D341Med (cell line): ENCODE data around the gene MSH6.

Experiments used
- DNase-seq: peaks from one replicate; pipeline ENCODE4 v3.0.0; 2012; ENCODE audit warnings: low spot score

Gene MSH6

DNA sequence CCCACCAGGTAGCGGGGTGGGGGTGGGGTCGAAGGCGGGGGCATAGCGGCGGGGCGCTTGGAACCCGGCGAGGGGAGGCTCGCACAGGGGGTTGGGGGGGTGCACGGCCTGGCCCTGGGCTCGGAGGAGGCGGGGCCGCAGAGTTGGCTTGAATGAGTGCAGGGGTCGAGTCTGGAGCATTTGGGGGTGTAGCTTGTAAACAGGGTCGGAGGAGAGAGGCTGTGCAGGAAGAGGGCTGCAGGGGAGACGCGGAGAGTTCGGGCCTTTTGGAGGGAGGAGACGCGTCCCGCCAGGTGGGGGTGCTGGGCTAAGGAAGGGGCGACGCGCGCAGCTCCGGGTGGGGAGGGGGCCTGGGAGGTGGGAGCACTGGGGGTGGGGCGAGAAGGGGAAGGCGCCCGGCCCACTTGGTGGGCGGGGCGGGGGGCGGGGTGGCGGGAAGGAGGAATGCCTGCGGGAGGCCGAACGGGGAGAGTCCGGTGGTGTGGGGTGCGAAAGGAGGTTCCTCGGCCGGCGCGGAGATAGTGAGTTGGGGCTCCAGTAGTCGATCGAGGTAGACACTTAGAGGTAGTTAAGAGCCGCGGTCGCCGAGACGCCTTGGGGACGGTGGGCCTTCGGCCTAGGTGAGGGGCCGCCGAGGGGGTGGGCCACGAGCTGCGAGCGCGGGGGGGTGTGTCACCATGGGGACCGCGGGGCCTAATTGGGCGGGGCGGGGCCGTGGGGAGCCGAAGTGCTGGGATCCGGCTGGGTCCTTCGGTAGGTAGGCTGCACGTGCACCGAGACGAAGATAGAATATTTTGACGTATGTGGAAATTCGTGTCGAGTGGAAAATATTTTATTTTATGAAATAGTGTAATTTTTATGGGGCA, 774 bp downstream of the MSH6 start:
- DNase-seq: peak; percentile 86

DNA sequence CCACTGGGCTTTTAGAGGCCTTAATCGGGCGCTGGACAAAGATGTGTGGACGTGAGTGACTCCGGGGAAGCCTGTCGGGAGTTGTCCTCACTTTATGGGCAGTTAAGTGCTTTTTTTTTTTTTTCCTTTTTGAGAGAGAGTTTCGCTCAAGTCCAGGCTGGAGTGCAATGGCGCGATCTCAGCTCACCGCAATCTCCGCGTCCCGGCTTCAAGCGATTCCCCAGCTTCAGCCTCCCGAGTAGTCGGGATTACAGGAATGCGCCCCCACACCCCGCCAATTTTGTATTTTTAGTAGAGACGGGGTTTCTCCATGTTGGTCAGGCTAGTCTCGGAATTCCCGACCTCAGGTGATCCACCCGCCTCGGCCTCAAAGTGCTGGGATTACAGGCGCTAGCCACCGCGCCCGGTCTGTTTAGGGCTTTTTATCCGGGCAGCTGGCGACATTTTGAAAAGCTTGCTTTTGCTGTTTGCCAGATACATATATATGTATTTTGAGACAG, 1.5 kb downstream of the MSH6 start:
- no peak for DNase-seq

DNA sequence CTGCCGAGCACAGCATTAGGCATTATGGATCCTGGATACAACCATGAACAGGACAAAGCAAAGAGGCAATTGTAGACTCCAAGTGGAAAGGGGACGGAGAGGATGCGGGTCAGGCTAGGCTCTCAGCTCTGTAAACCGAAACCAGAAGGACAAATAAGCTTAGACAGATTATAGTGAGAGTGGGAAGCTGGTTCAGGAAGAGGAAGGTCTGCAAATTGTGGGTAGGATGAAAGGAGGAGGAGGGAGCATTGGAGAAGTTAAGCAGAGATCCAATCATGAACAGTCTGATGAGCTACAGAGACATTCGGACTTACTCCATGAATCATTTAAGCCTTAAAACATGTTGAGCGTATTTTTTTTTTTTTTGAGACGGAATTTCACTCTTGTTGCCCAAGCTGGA, 3.0 kb downstream of the MSH6 start:
- peak; percentile 22 for DNase-seq

GRCh38 chr2:47796090-47796697, 13.2 kb downstream of the MSH6 start:
- DNase-seq: no peak

GRCh38 chr2:47798631-47799030, 15.7 kb downstream of the MSH6 start:
- DNase-seq: no peak

GRCh38 chr2:47799031-47799609, 16.2 kb downstream of the MSH6 start:
- DNase-seq: no peak

GRCh38 chr2:47801118-47801517, 18.2 kb downstream of the MSH6 start:
- no peak for DNase-seq

GRCh38 chr2:47803363-47803762, 20.4 kb downstream of the MSH6 start:
- DNase-seq: no peak

- DNase-seq: no peak
These were observed 20.8 kb downstream of the MSH6 start for GRCh38 chr2:47803770-47804169.

DNA sequence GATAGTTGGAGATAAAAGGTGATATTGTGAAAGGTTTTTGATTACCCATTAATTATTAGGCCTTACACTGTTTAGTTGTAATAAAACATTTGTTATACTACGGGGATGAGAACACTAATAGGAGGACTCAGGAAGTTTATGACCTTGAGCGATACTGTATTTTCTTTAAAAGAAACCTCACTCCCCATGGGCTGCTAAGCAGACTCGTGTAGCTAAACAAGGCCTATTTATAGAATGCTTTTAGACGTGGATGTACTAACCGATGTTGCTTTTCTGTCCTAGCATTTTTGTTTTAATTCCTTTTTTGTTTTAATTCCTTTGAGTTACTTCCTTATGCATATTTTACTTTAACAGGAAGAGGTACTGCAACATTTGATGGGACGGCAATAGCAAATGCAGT, 22.9 kb downstream of the MSH6 start:
- no peak for DNase-seq

- no peak for DNase-seq
These were observed 25.7 kb downstream of the MSH6 start for GRCh38 chr2:47808614-47809013.

DNA sequence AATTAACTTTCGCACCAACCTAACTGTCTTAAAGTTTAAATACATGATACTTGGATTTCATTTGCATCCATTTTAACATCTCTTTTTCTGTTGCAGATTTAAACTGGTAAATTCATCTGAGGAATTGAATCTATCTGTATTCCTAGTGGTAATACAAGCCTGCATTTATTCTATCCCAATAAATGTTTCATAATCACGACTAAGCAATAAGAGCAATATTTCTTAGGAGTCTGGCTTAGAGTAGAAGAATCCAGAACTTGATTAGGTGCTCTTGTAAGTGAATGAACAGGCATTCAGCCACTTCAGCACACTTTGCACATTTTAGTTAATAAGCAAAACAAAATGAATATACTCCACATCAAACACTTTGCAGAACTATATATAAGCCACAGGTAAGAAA, 27.0 kb downstream of the MSH6 start:
- no peak for DNase-seq

- DNase-seq: no peak
These were observed 27.9 kb downstream of the MSH6 start for GRCh38 chr2:47810850-47811249.

DNA sequence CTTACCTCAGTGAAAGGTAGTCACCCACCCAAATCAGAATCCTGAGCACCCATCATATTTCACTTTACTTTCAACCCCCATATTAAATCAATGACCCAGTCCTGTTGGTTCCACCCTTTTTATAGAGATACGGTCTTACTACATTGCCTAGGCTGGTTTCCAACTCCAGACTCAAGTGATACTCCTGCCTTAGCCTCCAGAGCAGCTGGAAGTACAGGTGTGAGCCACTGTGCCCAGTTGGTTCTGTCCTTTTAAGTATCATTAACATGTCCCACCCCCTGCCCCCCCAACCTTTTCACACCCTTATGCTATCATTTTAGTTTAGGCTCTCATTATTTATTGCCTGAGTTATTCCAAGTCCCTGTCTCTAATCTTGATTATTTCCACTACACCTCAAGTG, 28.7 kb downstream of the MSH6 start:
- no peak for DNase-seq

GRCh38 chr2:47815764-47816163, 32.8 kb downstream of the MSH6 start:
- no peak for DNase-seq

GRCh38 chr2:47818777-47819176, 35.8 kb downstream of the MSH6 start:
- no peak for DNase-seq

- DNase-seq: no peak
These were observed 36.9 kb downstream of the MSH6 start for GRCh38 chr2:47819834-47820233.

GRCh38 chr2:47822518-47822917, 39.6 kb downstream of the MSH6 start:
- no peak for DNase-seq

DNA sequence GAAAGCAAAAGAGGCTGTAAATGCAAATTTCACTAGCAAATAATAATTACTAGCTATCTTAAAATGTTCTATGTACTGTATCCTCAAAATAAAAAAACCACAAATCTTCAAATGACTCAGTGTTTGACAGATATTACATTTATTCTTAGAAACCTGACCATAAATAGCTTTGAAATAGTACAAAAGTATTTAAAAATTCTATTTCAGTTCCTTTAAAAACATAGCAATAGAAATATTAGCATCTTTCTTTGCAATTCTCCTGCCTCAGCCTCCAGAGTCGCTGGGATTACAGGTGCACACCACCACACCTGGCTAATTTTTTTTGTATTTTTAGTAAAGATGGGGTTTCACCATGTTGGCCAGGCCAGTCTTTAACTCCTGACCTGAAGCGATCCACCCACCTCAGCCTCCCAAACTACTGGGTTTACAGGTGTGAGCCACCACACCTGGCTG, 50.6 kb downstream of the MSH6 start:
- no peak for DNase-seq

- DNase-seq: no peak
These were observed 55.3 kb downstream of the MSH6 start for GRCh38 chr2:47838249-47838648.

DNA sequence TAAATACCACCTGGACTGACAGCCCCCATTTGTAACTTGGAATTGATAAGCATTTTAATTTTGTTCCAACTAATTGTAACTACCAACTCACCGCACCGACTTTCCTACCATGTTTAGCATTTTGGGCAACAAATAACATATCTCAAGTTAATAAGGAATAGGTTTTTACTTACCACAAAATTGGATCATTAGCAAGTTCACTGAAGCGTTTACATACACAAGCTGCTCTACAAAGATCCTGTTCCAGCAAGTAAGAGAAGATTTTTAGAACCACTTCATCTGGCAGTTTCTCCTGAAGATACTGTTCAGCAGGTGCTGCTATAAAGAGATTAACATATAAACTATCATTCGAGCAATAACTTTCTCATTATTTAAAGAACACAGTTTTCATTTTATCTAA, 55.7 kb downstream of the MSH6 start:
- no peak for DNase-seq

DNA sequence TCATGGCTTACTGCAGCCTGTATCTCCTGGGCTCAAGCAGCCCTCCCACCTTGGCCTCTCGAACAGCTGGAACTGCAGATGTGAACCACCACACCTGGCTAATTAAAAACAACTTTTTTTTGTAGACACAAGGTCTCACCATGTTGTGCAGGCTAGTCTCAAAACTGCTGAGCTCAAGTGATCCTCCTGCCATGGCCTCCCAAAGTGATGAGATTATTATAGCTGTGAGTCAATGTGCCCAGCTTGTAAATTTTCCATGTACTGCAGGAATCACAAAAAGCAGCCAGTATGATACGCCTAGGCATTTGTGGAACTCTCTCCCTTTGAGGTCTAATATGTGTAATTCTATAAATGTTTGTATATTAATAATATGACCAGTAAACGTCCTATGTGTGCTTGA, 59.9 kb downstream of the MSH6 start:
- DNase-seq: no peak

DNA sequence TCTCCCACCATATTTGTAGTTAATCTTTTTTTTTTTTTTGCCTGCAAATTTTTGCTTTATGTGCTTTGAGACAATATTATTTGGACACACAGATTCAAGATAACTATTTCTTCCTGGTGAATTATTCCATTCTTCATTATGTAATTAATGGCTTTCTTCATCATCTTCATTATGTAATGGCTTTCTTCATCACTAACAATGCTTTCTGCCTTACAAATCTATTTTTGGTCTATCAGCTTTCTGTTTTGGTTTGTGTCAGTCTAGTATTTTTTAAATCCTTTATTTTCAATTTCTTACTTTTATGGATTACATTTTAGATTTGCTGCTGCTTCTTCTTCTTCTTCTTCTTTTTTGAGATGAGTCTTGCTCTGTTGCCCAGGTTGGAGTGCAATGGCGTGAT, 60.5 kb downstream of the MSH6 start:
- no peak for DNase-seq
